ENCODE data around the gene MAP4K4. TPM values are rescaled to one million over a fixed set of nuclear protein-coding genes. Genes with fewer than 3 reads are reported as not detected.

Gene MAP4K4
- total RNA-seq, 1 experiment from 2014 or later: 162 TPM

GRCh38 chr2:101720732-101721131, 23.2 kb downstream of the MAP4K4 start:
- Mint-ChIP-seq H3K27me3 (ENCODE audit: insufficient read depth, unreplicated experiment) (no peaks in the 10 kb centered on the region), H3K36me3 (ENCODE audit: insufficient read depth, unreplicated experiment) (peaks cover 31% of the 10 kb centered on the region), H3K27ac (ENCODE audit: low read depth, unreplicated experiment) (peak overlapping the region; percentile 31), H3K4me3 (ENCODE audit: unreplicated experiment) (no peak overlapping the region), H3K9me3 (ENCODE audit: unreplicated experiment) (no peaks in the 10 kb centered on the region), H3K4me1 (ENCODE audit: insufficient read depth, unreplicated experiment) (peaks cover 59% of the 10 kb centered on the region)
- intact Hi-C loops (cut with micrococcal nuclease): no loop called here
- no peak for DNase-seq (ENCODE audit: unreplicated experiment)
- POLR2A ChIA-PET: interaction anchor here (0.6 to 2.4 kb wide), 10 partner anchors 13 to 110 kb away, joined by 3 to 8 read pairs (median 4); no protein-coding TSS in a partner anchor
- TF ChIP-seq CTCF (IDR thresholded peaks at IDR 0.05; ENCODE audit: unreplicated experiment): no peak
- no TSS peak for BruUV-seq (replicated peaks)
- CTCF ChIA-PET: interaction anchor here (0.9 kb wide), 1 partner anchor 16 kb away, joined by 3 read pairs; no protein-coding TSS in a partner anchor

DNA sequence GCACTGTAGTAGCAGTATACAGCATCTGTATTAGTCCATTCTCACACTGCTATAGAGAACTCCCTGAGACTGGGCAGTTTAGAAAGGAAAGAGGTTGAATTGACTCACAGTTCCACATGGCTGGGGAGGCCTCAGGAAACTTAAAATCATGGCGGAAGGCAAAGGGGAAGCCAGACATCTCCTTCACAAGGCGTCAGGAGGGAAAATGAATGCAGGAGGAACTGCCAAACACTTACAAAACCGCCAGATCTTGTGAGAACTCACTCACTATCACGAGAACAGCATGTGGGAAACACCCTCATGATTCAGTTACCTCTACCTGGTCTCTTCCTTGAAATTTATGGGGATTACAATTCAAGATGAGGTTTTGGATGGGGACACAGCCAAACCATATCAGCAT, 25.4 kb downstream of the MAP4K4 start:
- BruUV-seq (replicated peaks): no TSS peak
- POLR2A ChIA-PET: interaction anchor here (2.7 kb wide), 1 partner anchor 23 kb away, joined by 7 read pairs; no protein-coding TSS in a partner anchor
- peaks cover 18% of the 10 kb centered on the region for H3K36me3 Mint-ChIP-seq (ENCODE audit: insufficient read depth, unreplicated experiment)

GRCh38 chr2:101723371-101724124, 26.0 kb downstream of the MAP4K4 start:
- Mint-ChIP-seq H3K27me3 (ENCODE audit: insufficient read depth, unreplicated experiment) (no peaks in the 10 kb centered on the region), H3K4me1 (ENCODE audit: insufficient read depth, unreplicated experiment) (peaks cover 52% of the 10 kb centered on the region), H3K4me3 (ENCODE audit: unreplicated experiment) (no peak overlapping the region), H3K27ac (ENCODE audit: low read depth, unreplicated experiment) (no peak overlapping the region), H3K36me3 (ENCODE audit: insufficient read depth, unreplicated experiment) (peaks cover 20% of the 10 kb centered on the region), H3K9me3 (ENCODE audit: unreplicated experiment) (no peaks in the 10 kb centered on the region)
- intact Hi-C loops (cut with micrococcal nuclease): no loop called here
- POLR2A ChIA-PET: interaction anchor here (0.6 to 2.7 kb wide), 4 partner anchors 11 to 27 kb away, joined by 3 to 7 read pairs (median 6); partner anchors contain the start of gene MAP4K4
- no peak for TF ChIP-seq CTCF (IDR thresholded peaks at IDR 0.05; ENCODE audit: unreplicated experiment)
- no peak for DNase-seq (ENCODE audit: unreplicated experiment)
- no TSS peak for BruUV-seq (replicated peaks)
- CTCF ChIA-PET: interaction anchor here (0.5 to 1.1 kb wide), 3 partner anchors 10 to 362 kb away, joined by 3 to 4 read pairs (median 3); no protein-coding TSS in a partner anchor

More for the DNA sequence above, 25.4 kb downstream of the MAP4K4 start:
- Mint-ChIP-seq H3K27me3 (ENCODE audit: insufficient read depth, unreplicated experiment) (no peaks in the 10 kb centered on the region), H3K4me1 (ENCODE audit: insufficient read depth, unreplicated experiment) (peaks cover 54% of the 10 kb centered on the region), H3K27ac (ENCODE audit: low read depth, unreplicated experiment) (no peak overlapping the region), H3K4me3 (ENCODE audit: unreplicated experiment) (no peak overlapping the region), H3K9me3 (ENCODE audit: unreplicated experiment) (no peaks in the 10 kb centered on the region)
- CTCF ChIA-PET: interaction anchor here (1.2 kb wide), 1 partner anchor 25 kb away, joined by 3 read pairs; the partner anchor contains the start of gene MAP4K4
- TF ChIP-seq CTCF (IDR thresholded peaks at IDR 0.05; ENCODE audit: unreplicated experiment): no peak
- intact Hi-C loops (cut with micrococcal nuclease): no loop called here
- no peak for DNase-seq (ENCODE audit: unreplicated experiment)

GRCh38 chr2:101724125-101724474, 26.6 kb downstream of the MAP4K4 start:
- TF ChIP-seq CTCF (IDR thresholded peaks at IDR 0.05; ENCODE audit: unreplicated experiment): no peak
- Mint-ChIP-seq H3K4me3 (ENCODE audit: unreplicated experiment) (no peak overlapping the region), H3K4me1 (ENCODE audit: insufficient read depth, unreplicated experiment) (peaks cover 52% of the 10 kb centered on the region), H3K9me3 (ENCODE audit: unreplicated experiment) (no peaks in the 10 kb centered on the region), H3K27me3 (ENCODE audit: insufficient read depth, unreplicated experiment) (no peaks in the 10 kb centered on the region), H3K27ac (ENCODE audit: low read depth, unreplicated experiment) (no peak overlapping the region), H3K36me3 (ENCODE audit: insufficient read depth, unreplicated experiment) (peaks cover 19% of the 10 kb centered on the region)
- POLR2A ChIA-PET: interaction anchor here (0.6 to 2.7 kb wide), 5 partner anchors 11 to 27 kb away, joined by 3 to 11 read pairs (median 6); partner anchors contain the start of gene MAP4K4
- CTCF ChIA-PET: interaction anchor here (0.5 to 1.1 kb wide), 3 partner anchors 10 to 363 kb away, joined by 3 to 4 read pairs (median 3); no protein-coding TSS in a partner anchor
- intact Hi-C loops (cut with micrococcal nuclease): no loop called here
- DNase-seq (ENCODE audit: unreplicated experiment): no peak
- BruUV-seq (replicated peaks): no TSS peak

Measured in MCF 10A (cell line).